DMS53 treated with DMSO at 0.1 percent for 48 hours (cell line): Measurements from ENCODE around the gene GMDS.

Experiments used
- DNase-seq: peaks from one replicate; lab custom pipeline; 2025; ENCODE audit not compliant: unreplicated experiment; lab: John Stamatoyannopoulos, UW

Gene GMDS

DNA sequence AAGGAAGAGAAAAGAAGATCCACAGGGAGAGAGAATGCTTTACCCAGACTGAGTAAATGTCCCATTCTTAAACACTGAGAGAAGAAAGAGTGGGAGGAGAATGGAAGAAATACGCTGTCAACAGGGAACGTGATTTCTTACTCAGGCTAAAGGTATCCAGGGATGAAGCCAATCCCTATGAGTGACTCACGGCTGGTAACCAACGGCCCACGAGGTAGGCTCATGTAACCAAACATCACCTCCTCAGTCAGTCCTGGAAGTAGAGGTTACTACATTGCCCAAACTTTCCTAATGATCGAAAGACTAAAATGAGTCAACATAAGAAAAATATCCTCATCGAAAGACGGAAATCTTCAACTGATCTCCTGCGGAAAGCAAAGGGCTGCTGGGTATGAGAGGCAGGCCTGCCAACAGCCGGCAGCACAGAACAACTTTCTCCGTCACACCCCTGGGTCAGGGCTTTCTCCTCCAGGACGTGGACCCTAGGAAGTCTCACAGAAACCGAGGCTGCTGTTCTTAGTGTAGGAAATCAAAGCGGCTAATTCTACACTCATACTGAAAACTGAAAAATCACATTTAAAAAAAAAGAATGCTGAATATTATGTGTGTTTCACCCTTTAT, 292.6 kb downstream of the GMDS start:
- no peak for DNase-seq

DNA sequence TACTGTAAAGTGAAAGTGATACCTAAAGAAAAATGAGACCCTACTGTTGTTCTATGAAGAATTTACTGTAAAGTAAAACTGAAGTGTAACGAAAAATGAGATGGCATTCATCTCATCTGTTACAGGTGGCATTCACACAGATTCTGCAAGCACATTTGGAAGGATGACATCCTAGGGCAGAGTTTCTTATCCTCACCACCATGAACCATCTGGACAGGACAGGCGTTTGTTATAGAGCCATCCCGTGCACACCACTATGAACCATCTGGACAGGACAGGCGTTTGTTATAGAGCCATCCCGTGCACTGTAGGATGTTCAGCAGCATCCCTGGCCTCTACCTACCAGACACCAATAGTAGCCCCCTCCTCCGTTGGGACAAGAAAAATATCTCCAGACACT, 294.8 kb downstream of the GMDS start:
- no peak for DNase-seq

DNA sequence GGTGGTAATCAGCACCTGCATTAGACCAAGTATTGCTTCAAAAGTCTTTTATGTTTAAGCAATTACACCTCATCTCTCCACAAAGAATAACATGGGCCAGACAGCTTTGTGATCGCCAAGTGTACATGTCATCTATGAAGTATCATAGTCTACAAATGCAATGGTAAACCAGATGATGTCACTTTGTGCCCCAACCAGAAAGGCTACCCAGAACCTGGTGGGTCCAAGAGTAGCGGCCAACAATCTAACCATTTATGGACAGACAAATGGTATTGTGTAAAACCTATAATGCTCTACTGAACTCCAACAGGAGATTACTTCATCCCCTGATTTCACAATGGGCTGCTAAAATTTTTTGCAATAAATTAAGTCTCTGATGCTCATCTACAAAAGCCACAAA, 295.9 kb downstream of the GMDS start:
- no peak for DNase-seq

DNA sequence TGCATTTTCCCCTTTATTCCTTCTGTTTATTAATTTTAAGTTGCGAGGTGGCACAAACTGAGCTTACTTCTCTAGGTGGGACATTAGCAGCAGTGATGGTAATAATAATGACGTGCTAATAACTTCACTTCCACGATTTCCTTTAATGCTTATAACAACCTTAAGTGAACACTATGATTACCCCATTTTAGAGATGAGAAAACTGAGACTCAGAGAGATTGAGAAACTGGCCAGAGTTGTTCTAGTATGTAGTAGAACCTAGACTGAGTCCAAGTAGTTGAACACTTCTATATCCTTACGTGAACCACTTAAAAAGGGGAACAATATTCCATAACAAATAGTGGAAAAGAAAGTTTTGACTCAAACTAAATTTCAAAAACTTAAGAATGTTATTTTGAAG, 297.5 kb downstream of the GMDS start:
- no peak for DNase-seq

DNA sequence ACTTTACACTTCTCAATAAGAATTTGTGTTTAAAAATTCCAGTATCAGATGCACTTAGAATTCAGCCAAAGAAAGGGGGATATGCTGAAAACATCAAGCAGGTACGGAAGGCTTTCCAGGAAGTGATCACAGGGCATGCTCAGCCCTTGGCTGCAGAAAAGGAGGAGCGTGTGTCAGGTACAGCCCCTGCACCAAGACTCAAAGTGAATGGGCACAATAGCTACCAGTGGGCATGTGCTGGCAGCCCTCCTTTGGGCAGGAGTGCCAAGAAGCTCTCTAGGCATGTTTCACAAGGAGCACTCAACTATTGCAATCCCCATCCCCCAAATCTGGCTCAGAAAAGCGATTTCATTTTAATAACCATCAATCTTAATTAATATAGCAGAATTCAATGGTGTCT, 298.8 kb downstream of the GMDS start:
- no peak for DNase-seq

DNA sequence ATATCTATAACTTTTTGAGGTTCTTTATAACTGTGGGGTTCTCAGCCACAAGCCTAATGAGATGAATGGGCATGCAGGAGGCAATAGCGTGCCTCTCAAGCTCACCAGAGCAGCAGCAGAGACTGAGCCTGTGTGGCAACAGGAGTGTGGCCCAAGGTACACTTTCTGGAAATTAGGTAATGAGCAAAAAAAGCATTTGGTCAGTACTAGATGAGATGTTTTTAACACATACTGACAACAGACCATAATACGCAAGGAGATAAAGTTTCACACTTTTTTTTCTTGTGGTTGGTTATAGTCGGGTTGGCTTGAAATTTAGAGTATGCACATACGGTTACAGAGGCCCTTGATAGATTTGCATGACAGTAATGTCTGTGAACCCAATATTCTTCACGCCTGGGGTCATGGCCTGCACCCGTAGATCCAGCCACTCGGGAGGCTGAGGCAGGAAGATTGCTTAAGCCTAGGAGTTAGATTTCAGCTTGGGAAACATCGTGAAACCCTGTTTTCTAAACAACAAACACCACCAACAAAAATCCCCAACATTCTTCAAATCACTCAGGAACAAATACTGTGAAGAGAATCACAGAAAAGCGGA, 300.1 kb downstream of the GMDS start:
- no peak for DNase-seq

DNA sequence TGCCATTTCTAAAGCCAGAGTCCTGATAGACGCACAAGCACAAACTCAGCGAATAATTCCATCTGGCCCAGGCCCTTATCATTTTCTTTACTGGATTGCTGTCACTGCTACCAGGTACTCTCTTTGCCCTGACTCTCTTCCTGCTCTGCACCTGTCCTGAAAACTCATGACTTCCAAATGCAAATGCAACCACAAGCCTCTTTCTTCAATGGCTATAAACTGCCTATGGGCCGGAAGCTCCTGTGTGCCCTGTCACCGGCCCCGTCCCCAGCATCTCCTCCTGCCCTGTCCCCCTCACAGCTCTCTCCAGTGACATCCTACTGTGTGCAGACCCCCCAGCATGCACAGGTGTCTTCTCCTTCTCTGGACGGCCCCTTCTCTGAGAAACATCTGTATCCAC, 302.6 kb downstream of the GMDS start:
- DNase-seq: no peak

DNA sequence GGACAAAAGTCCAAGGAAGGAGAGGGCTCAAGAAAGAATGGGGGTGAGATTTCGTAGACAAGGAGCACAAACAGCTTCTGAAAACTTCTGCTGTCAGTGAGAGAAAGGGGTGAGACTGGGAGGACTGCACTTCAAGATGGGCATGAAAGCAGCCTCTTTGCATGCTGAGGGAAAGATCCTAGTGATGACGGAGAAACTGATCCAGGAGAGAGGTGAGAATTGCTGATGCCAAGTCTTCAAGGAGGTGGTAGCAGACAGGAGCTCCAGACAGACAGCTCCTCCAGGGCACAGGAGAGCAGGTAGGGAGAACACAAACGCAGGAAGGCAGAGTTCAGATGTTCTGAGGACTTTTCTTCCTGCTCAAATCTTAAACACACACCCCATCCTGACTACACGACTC, 303.9 kb downstream of the GMDS start:
- DNase-seq: no peak

DNA sequence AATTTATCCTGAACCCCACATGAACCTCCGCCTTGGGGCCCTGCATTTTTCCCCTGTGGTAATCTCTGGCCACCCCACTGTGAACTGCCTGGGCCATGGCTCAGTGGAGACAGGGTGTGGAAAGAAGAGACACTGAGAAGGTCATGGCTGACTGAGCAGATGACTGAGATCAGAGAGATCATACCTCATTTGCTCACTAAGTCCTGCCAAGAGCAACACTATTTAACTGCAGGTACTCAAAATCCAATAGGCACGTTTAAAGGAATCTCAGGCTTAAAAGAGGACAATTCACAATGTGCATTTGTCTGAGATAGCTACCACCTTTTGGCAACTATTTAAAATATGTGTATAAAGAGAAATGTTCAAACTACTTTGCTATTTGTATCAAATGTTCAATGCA, 305.0 kb downstream of the GMDS start:
- no peak for DNase-seq

DNA sequence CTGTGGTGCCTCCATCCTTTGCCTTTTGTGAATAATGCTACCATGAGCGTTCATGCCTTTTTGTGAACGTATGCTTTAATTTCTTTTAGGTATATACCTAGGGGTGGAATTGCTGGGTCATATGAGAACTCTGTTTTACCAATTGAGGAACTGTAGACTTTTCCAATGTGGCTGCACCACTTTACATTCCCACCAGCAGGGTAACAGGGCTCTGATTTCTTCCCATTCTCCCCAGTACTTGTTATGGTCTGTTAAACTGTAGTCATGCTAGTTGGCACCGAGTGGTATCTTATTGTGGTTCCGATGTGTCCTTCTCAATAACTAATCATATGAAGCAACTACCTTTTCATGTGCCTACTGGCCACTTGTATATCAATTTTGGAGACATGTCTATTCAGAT, 312.1 kb downstream of the GMDS start:
- no peak for DNase-seq

DNA sequence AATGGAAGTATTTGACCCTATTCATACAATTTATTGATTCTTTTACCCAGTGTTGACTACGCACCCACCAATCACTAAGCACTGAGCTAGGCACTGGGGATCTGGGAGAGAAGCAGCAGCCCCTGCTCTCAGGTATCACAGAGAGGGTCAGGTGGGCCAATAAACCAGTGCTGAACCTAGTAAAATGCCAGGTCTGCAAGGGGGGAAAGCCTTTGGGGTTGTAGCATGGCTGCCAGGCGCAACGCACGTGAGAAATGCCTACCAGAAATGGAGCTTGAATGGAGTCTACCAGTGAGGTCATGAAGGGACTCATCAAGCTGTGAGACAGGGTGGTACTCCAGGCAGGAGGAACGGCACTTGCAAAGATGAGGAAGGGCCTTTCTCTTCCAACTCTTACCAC, 313.6 kb downstream of the GMDS start:
- DNase-seq: no peak

DNA sequence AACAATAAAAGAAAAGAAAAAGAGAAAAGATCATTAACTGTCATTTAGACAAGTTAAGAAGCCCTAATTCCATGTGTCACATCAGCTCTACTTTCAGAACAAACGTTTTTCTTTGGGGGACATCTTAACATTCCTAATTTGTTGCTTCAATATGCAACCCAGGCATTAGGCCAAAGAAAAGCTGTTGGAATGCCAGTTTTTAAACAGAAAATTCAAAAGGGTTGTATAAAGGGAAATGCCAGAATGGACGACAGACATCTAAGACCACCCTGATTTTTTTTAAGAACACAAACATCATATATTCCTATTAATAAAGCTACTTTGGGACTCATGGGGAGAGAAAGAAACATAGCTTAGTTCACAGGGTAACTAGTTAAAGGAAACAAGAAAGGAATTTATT, 315.0 kb downstream of the GMDS start:
- no peak for DNase-seq

DNA sequence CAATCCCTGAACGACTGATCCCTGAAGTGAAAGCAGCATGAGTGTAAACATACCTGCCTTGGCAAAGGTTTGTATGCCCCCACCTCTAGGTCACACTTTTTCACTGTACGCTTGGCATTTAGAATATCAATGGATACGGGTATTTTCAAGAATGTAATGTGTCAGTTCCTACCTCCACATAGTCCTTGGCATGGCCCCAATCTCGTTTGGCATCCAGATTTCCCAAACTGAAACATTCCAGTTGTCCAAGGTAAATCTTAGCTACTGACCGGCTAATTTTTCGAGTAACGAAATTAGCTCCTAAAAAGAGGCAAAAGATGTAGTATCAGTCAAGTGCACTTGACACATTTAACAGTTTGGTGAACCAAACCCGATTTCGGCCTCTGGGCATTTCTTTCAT, 315.5 kb downstream of the GMDS start:
- no peak for DNase-seq

DNA sequence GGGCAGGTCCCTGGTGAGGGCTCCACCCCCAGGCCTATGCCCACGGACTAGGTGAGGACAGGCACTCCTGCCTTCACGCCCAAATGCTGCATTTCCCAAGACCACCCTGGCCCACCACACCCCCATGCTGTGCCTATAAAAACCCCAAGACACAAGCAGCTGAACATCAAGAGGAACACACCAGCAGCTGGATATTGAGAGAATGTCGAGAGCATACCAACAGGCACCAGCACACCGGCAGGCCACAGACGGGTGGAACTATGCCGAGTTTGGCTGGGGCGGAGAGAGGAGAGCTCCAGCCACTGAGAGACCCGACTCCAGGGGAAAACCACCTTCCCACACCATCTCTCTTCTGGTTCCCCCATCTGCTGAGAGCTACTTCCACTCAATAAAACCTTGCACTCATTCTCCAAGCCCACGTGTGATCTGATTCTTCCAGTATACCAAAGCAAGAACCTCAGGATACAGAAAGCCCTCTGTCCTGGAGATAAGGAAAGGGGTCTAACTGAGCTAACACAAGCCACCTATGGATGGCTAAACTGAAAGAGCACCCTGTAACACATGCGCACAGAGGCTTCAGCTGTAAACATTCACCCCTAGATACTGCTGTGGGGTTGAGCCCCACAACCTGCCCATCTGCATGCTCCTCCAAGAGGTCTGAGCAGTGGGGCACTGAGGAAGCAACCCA, 319.5 kb downstream of the GMDS start:
- DNase-seq: no peak

DNA sequence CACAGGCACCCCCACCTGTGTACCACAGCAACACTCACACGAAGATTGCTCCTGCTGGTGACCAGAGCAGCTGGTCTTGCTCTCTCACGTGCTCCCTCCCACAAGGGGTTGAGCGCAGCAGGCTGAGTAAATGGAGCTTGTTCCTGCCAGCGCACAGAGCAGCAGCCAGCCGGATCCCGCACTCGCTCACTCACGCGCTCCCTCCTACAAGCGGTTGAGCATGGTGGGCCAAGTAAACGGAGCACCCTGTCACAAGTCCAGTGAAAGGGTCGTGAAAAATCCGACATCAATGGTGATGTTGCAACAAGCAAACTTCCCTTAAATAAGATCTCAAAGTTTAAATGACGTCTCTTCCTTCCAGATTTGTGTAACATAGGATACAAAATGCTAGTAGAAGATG, 322.0 kb downstream of the GMDS start:
- no peak for DNase-seq

DNA sequence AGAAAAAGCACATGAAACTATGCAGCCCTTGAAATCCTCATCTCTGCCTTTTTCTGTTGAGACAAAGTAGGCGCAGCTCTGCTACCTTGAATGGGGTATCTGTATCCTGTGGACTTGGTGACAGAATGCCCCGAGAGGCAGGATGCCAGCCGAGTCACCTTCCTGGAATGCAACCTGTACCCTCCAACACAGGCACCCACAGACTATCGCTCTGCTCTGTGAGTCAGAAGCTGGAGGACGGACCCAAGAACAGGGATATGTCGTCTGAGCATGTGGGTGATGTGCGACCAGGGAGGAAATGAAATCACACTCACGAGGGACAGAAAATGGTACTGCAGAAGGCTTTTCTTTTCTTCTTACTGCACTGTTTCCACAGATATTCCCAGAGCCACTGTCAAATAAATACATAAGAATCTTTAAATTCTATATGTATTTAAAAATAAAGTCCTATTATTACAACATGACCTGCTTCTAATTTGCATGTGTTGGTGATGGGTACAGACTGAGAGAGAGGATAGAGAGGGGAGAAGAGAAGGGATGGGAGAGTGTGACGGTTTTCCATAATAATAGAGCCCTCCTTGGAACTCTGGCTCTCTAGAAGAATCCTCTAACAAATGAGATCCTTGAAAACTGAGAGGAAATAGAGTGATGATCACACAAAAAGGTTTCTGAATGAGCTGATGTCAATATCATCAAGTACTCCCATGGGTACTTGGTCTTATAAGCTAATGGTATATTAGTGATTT, 327.6 kb downstream of the GMDS start:
- DNase-seq: no peak

DNA sequence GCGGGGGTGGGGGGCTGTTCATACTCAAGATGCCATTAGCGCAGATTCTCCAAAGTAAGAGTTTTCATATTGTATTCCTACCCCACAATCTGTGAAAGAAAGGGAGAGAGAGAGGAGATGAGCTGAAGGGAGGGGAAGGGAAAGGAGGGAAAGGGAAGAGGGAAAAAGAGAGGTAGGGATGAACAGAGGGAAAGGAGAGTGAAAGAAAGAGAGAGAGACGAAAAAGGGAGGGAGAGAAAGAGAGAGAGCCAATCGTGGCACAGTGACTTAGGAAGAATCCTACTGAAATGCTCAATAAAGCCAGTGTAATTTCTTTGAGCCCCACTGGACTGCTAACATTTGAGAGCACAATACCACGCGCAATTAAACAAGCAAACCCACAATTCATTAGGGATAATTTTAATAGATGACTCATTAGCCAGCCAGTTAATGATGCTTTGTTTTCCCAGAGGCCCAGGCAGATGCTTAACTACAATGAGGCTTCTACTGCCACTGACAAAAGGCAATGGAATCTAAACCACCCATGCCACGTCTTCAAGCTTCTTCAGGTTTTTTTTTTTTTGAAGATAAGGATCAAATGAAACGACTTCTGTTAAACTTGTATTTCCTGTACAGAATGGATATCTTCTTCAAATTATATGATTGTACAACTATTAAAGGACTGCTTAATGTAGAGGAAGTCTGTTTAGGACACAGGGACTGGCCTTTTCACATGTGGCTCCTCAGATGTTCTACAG, 328.9 kb downstream of the GMDS start:
- no peak for DNase-seq

DNA sequence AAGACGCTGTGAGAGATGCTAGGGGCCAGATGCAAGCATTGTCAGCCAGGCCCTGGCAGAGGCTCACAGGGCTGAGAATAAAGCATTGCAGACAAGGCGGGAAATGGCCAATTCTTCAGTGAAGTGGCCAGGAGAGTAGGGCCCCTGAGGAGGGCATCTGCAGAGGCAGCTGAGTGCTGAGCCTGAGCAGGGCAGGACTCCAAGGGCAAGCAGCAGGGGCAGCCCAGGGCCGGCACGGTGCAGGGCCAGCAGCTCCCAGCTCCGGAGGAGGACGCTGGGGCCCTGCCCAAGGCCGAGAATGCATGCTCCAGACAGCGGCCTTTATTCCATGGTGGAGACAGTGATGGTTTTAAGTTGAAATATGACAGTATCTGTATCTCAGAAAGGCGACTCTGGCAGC, 330.2 kb downstream of the GMDS start:
- DNase-seq: no peak

DNA sequence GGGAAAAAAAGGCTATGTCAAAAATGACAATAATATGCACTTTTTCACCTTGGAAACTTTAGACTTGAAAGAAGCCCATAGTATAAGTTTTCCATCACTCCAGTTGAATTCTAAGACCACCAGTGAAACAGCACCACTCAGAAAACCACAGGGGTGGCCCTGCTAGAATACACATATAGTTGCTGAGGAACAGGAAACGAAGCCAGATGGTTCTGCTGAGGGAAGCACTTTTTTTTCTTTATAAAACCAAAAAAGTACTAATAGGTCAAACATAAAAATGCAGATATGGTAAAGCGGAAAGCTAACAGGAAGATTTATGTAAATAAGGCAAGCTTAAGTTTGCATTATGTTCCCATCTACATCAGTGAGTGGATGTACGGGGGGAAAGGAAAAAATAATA, 331.8 kb downstream of the GMDS start:
- no peak for DNase-seq

DNA sequence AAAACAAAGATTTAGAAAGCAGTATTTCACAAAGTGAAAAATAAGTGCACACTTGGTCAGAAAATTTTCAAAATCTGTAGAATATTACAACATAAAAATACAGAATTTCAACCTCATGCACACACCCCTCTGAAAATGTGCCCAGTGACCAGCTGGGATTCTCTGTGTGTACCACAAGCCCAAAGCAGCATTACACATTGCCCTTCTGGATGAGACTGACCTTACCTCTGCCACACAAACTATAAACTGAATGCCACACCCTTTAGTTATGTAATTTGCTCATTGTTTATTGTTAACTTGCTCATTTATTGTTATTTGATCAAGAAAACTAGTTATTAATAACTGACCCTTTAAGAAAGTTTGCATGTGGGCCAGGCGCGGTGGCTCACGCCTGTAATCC, 332.7 kb downstream of the GMDS start:
- DNase-seq: no peak

DNA sequence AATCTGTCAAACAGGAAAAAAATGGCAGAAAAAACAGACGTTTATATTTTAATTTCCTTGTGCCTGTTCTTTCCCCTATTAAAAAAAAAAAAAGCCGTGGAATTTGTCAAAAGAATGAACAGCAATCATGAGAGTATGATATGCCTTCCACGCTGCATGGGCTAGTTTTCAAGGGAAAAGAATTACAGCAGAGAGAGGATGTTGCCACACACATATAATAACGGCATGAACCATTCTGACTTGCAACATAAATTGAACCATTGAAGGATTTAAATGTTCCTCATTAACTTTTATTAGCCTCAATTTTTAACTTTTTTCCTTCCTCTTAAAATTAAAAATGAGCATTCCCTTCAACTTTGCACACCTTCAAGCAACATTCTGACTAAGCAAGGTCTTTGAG, 333.9 kb downstream of the GMDS start:
- no peak for DNase-seq
